ENCODE results near the gene ST6GALNAC5.

DNA sequence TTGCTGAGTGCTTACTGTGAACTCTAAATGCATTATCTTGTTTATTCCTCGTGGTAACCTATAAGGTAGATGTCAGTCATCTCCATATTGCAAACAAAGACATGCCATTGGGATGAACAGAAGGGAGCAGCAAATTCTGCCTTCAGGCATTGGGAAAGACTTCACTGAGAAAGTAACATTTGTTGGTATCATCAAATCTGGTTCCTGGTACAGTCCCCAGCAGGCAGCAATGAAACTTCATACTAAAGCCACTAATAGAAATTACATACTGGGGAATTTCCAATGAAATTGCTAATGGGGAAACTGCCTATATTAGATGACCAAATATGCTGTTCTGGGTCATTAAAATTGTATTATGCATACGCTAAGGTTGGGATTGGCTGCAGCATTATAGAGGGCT lies 47.3 kb upstream of the ST6GALNAC5 start:
- TF ChIP-seq GATA3 (IDR thresholded peaks at IDR 0.05; ENCODE audit: low read depth, low read length) = no peak
- TF ChIP-seq GATA2 (IDR thresholded peaks at IDR 0.05; ENCODE audit: low read depth, low read length) = no peak
